ENCODE results near the gene CYP4F12.

CYP4F12 gene

DNA sequence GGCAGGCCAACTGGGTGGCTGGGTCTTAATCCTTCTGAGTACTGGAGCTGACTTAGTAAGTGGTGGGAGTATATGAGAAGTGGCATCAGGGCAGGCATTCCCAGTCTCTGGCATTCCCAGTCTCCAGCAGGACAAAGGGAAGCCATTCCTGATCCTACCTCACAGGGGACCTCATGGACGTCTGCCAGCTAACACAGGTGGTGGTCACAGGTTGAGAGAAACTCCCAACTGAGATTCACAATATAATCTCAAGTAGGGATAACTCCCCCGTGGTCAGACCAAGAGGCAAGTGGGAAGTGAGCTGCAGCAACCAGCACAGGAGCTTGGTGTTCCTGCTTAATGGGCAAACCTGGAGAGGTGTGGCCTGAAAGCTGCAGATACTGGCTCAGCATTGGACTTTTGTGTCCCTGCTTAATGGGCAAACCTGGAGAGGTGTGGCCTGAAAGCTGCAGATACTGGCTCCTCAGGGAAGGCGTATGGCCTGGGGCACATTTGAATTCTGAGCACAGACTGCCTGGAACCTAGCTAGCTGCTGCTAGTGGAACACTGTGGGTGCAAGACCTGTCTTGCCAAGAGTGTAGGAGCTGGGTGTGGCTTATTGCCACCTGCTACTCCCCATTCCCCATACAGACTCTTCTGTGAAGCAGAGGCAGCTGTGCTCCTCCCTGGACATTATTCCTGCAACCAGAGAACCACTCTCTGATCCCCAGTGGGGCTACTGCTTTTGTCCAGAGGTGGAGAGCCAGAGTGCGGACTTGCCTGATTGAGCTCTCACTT, 29.1 kb downstream of the CYP4F12 start:
- H3K4me3 ChIP-seq (ENCODE audit: low read length), result no peak overlapping the region
- peak; percentile 49 for DNase-seq (ENCODE audit: low read depth)
- TF ChIP-seq, protein P1, sequence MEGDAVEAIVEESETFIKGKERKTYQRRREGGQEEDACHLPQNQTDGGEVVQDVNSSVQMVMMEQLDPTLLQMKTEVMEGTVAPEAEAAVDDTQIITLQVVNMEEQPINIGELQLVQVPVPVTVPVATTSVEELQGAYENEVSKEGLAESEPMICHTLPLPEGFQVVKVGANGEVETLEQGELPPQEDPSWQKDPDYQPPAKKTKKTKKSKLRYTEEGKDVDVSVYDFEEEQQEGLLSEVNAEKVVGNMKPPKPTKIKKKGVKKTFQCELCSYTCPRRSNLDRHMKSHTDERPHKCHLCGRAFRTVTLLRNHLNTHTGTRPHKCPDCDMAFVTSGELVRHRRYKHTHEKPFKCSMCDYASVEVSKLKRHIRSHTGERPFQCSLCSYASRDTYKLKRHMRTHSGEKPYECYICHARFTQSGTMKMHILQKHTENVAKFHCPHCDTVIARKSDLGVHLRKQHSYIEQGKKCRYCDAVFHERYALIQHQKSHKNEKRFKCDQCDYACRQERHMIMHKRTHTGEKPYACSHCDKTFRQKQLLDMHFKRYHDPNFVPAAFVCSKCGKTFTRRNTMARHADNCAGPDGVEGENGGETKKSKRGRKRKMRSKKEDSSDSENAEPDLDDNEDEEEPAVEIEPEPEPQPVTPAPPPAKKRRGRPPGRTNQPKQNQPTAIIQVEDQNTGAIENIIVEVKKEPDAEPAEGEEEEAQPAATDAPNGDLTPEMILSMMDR (IDR thresholded peaks at IDR 0.05; ENCODE audit: insufficient read depth, low read depth, low read length, missing control alignments), result no peak

DNA sequence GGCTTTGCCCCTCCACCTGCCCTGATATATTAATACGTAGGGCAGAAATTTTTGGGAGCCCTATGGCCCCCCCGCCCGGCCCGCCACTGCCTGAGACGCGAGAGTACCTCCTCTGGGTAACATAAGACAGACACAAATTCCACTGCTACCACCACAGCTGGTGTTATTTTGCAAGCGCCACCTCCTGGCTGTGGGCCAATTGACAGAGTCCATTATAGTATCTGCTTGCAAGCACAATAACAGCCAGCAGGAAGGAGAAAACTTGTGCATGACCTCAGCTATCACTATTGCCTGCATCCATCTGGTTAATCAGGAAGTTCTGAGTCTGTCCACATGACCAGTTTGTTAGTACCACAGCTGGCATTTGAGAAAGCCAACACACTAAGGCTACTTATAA, 29.6 kb downstream of the CYP4F12 start:
- no peak overlapping the region for H3K4me3 ChIP-seq (ENCODE audit: low read length)
- DNase-seq (ENCODE audit: low read depth), result peak; percentile 61
- TF ChIP-seq, protein P1 (IDR thresholded peaks at IDR 0.05; ENCODE audit: insufficient read depth, low read depth, low read length, missing control alignments), result no peak

DNA sequence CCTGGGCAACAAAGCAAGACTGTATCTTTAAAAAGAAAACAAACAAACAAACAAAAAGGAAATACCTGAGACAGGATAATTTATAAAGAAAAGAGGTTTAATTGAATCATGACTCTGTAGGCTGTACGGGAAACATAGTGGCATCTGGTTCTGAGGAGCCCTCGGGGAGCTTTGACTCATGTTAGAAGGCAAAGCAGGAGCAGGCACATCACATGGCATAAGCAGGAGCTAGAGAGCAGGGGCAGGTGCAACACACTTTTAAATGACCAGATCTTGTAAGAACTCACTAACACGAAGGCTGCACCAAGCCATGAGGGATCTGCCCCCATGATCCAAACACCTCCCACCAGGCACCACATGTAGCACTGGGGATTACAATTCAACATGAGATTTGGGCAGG, 41.8 kb downstream of the CYP4F12 start:
- no peak overlapping the region for H3K4me3 ChIP-seq (ENCODE audit: low read length)
- DNase-seq (ENCODE audit: low read depth), result no peak
- TF ChIP-seq, protein P1 (IDR thresholded peaks at IDR 0.05; ENCODE audit: insufficient read depth, low read depth, low read length, missing control alignments), result no peak

DNA sequence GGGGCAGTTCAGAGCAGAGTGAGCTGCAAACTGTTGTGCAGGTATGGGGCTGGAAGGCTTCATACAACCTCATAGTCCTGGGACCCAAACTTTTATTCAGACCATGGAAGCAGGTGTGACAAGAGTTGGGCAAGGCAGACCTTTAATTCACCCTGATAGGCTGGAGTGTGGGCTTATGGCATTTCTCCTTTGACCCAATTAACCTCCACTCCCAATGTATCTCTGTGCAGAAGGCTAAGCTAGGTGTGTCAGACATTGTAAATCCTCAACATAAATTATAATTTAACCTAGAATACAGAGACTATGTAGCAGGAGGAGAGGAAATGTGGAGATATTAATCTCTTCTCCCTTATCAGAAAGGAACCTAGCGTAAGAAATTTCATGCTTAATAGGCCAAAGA, 42.8 kb downstream of the CYP4F12 start:
- TF ChIP-seq, protein P1 (IDR thresholded peaks at IDR 0.05; ENCODE audit: insufficient read depth, low read depth, low read length, missing control alignments), result no peak
- no peak for DNase-seq (ENCODE audit: low read depth)
- H3K4me3 ChIP-seq (ENCODE audit: low read length), result no peak overlapping the region

DNA sequence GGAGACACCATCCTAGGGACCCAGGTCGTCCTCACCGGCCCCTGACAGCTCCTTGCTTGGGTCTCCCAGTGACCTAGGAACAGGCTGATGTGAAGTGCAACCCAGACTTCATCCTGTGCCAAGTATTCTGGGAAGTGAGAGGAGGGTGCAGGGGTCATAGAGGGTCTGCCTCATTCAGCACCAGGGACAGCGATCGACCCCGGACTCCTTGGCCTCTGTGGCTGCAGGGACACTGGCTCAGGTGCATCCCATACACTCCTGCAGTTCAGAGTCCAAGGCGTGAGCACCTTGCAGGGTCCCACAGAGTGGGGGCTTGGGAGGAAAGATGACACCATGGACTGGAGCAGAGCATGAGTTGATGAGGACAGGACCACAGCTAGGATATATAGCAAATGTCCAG, 44.9 kb downstream of the CYP4F12 start:
- DNase-seq (ENCODE audit: low read depth), result no peak
- TF ChIP-seq, protein P1 (IDR thresholded peaks at IDR 0.05; ENCODE audit: insufficient read depth, low read depth, low read length, missing control alignments), result no peak
- H3K4me3 ChIP-seq (ENCODE audit: low read length), result no peak overlapping the region

DNA sequence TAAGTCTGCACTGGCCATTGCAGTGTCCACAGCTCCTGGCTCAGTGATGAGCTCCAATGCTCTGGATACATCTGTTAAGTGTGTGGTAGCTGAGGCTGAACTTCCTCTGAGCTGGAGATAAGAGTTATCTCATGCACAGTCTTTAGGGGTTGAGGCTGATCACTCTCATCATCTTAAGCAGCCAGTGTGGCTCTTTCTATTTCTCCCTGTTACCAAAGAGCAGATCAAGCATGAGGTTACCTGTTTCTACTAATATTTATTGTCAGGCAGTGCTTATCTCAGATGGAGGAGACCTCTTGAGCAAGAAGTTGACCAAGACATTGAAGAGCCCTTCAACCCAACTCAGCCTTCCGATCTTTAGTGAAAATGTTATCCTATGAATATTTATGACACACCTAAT, 48.4 kb downstream of the CYP4F12 start:
- TF ChIP-seq, protein P1 (IDR thresholded peaks at IDR 0.05; ENCODE audit: insufficient read depth, low read depth, low read length, missing control alignments), result no peak
- no peak for DNase-seq (ENCODE audit: low read depth)
- H3K4me3 ChIP-seq (ENCODE audit: low read length), result no peak overlapping the region

DNA sequence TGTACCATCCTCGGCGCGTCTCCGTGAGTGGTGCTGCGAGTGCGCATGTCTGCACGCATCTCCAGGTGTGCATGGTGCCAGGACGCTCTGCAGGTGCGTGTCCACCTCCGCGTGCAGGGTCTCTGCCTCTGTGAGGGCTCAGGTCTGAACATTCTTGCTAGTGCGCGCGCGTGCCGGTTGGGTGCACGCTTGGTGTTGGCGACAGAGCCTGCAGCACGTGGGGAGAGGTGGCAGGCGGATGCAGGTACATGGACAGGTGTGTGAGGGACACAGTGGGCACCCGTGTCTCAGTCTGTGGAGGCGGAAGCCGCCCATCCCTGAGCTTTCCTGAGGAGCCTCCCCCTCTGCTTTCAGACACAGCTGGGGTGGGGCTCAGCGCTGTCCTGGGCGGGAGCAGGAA, 50.1 kb downstream of the CYP4F12 start:
- TF ChIP-seq, protein P1 (IDR thresholded peaks at IDR 0.05; ENCODE audit: insufficient read depth, low read depth, low read length, missing control alignments), result no peak
- no peak for DNase-seq (ENCODE audit: low read depth)
- no peak overlapping the region for H3K4me3 ChIP-seq (ENCODE audit: low read length)
